Measurements from ENCODE around the gene PNMA6E.

Gene PNMA6E

DNA sequence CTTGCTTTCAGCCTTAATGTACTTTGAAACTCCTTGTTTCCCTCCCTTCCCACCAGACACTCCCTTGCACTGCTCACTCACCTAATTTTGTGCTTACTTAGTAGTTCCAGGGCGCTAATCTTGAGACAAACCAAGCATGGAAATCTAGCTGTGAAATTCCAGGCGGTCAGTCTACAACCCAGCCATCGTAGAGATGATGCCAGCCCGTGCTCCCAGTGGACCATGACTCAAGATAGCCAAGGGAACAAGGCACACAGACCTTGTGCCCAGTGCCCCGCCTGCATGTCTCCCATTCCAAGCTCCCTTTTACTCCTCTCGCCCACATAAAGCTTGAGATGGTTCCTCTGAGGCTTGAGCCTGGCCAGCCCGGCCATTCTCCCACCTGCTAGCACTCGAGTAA, 33.7 kb upstream of the PNMA6E start:
- H3K27ac ChIP-seq (ENCODE audit: low read length): no peak overlapping the region

DNA sequence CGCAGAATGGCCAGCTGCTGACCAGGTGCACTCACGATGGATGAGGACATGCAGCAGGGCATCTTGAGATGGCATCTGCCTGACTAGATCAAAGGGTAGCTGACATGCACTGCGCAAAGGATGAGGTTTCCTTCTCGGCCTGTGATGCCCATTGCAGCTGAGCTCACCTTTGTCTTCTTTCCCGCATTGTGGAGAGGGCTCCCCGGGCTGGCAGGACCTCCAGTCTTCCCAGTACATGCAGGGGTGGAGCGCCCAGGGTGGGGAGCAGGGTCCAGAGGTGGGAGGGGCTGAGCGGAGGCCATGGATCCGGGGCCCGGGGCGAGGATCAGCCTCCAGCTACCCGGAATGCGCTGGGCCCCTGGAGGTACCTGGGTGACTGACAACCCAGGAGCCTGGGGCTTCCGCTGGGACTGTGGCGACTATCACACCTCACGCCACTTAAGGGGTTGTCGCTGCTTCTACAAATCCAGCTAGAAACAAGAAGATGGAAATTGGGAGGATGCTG, 32.7 kb upstream of the PNMA6E start:
- Histone ChIP-seq H3K9ac (ENCODE audit: low read length in 2 of 2) (no peak overlapping the region), H3K27ac (ENCODE audit: low read length) (no peak overlapping the region), H3K4me3 (ENCODE audit: low read length in 2 of 2) (no peak overlapping the region), H3K36me3 (ENCODE audit: control insufficient read depth in 2 of 2, insufficient read depth in 2 of 2, low read length in 2 of 2) (no peaks in the 10 kb centered on the region), H3K9me3 (ENCODE audit: control insufficient read depth in 2 of 2, low read length in 2 of 2) (peaks cover 0 to 12% of the 10 kb centered on the region in 2 donors), H3K27me3 (ENCODE audit: control insufficient read depth in 1 of 2, insufficient read depth in 2 of 2, low read length in 2 of 2) (peaks cover 0 to 14% of the 10 kb centered on the region in 2 donors), H3K4me1 (ENCODE audit: control insufficient read depth, insufficient read depth, low read length) (no peaks in the 10 kb centered on the region)

More for the DNA sequence above, 33.7 kb upstream of the PNMA6E start:
- Histone ChIP-seq H3K4me1 (ENCODE audit: control insufficient read depth, insufficient read depth, low read length) (no peaks in the 10 kb centered on the region), H3K9me3 (ENCODE audit: control insufficient read depth in 2 of 2, low read length in 2 of 2) (peaks cover 0 to 16% of the 10 kb centered on the region in 2 donors), H3K36me3 (ENCODE audit: control insufficient read depth in 2 of 2, insufficient read depth in 2 of 2, low read length in 2 of 2) (no peaks in the 10 kb centered on the region), H3K27me3 (ENCODE audit: control insufficient read depth in 1 of 2, insufficient read depth in 2 of 2, low read length in 2 of 2) (peaks cover 0 to 15% of the 10 kb centered on the region in 2 donors), H3K9ac (ENCODE audit: low read length in 2 of 2) (no peak overlapping the region), H3K4me3 (ENCODE audit: low read length in 2 of 2) (no peak overlapping the region)

DNA sequence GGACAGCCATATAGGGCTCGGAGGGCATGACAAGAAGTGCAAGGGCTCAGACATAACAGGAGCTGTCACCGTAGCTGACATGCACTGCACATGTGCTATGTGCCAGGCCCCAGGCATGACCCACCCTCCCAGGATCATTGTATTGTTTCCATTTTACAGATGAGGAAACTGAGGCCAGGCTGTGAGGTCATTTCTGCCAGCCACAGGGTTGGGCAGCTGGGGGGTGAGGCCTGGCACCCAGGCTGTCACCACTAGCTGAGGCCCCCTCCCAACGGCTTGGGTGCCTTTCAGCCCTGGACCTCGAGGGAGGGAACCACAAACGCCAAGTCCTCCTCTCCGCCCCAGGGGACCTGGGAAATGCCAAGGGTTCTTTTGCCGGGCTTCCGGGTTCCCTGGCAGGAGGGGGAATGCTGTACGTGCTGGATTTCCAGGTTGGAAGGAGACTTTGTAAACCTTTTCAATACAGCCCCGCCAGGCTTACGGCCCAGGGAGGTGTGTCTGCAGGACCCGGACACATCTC, 32.1 kb upstream of the PNMA6E start:
- no peaks in the 10 kb centered on the region for H3K36me3 ChIP-seq (ENCODE audit: control insufficient read depth in 2 of 2, insufficient read depth in 2 of 2, low read length in 2 of 2)
- H3K27me3 ChIP-seq (ENCODE audit: control insufficient read depth in 1 of 2, insufficient read depth in 2 of 2, low read length in 2 of 2): peaks cover 0 to 11% of the 10 kb centered on the region in 2 donors
- no peak overlapping the region for H3K27ac ChIP-seq (ENCODE audit: low read length)
- no peaks in the 10 kb centered on the region for H3K4me1 ChIP-seq (ENCODE audit: control insufficient read depth, insufficient read depth, low read length)
- H3K9ac ChIP-seq (ENCODE audit: low read length in 2 of 2): no peak overlapping the region
- peaks cover 0 to 12% of the 10 kb centered on the region in 2 donors for H3K9me3 ChIP-seq (ENCODE audit: control insufficient read depth in 2 of 2, low read length in 2 of 2)
- no peak overlapping the region for H3K4me3 ChIP-seq (ENCODE audit: low read length in 2 of 2)

DNA sequence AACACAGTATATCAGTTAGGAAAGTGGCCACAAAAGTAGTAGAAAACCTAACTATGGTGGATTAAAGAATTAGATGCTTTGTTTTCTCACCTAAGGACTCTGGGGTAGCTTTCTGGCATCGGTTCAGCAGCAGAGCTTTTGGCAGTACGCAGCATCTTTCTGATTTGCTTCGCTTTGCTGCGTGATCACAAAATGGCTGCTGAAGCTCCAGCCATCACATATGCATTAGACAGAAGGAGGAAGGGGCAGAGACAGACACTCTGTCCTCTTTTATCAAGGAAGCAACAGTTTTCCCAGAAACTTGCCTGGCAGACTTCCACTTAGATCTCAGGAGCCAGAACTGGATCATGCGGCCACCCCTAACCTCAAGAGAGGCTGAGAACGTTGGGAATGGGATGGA, 29.6 kb upstream of the PNMA6E start:
- no peaks in the 10 kb centered on the region for H3K4me1 ChIP-seq (ENCODE audit: control insufficient read depth, insufficient read depth, low read length)
- H3K27me3 ChIP-seq (ENCODE audit: control insufficient read depth in 1 of 2, insufficient read depth in 2 of 2, low read length in 2 of 2): peaks cover 0 to 10% of the 10 kb centered on the region in 2 donors
- no peaks in the 10 kb centered on the region for H3K36me3 ChIP-seq (ENCODE audit: control insufficient read depth in 2 of 2, insufficient read depth in 2 of 2, low read length in 2 of 2)
- no peak overlapping the region for H3K9ac ChIP-seq (ENCODE audit: low read length in 2 of 2)
- H3K4me3 ChIP-seq (ENCODE audit: low read length in 2 of 2): no peak overlapping the region
- no peak overlapping the region for H3K27ac ChIP-seq (ENCODE audit: low read length)
- peaks cover 0 to 11% of the 10 kb centered on the region in 2 donors for H3K9me3 ChIP-seq (ENCODE audit: control insufficient read depth in 2 of 2, low read length in 2 of 2)

DNA sequence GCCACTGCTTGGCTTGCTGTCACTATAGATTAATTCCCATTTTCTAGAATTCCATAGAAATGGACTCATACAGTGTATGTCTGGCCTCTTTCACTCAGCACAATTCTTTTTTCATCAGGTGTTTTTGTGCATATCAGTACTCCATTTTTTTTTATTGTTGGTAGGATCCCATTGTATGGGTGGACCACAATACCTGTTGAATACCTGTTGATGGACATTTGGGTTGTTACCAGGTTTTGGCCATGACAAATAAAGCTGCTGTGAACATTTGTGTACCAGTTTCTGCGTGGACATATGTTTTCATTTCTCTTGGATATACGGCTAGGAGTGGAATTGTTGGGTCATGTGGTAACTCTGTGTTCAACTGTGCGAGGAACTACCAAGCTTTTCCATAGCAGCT, 25.1 kb upstream of the PNMA6E start:
- Histone ChIP-seq H3K27me3 (ENCODE audit: control insufficient read depth in 1 of 2, insufficient read depth in 2 of 2, low read length in 2 of 2) (peaks cover 0 to 15% of the 10 kb centered on the region in 2 donors), H3K9ac (ENCODE audit: low read length in 2 of 2) (no peak overlapping the region), H3K9me3 (ENCODE audit: control insufficient read depth in 2 of 2, low read length in 2 of 2) (peaks cover 0 to 8% of the 10 kb centered on the region in 2 donors), H3K36me3 (ENCODE audit: control insufficient read depth in 2 of 2, insufficient read depth in 2 of 2, low read length in 2 of 2) (no peaks in the 10 kb centered on the region), H3K4me3 (ENCODE audit: low read length in 2 of 2) (no peak overlapping the region), H3K27ac (ENCODE audit: low read length) (no peak overlapping the region), H3K4me1 (ENCODE audit: control insufficient read depth, insufficient read depth, low read length) (no peaks in the 10 kb centered on the region)

DNA sequence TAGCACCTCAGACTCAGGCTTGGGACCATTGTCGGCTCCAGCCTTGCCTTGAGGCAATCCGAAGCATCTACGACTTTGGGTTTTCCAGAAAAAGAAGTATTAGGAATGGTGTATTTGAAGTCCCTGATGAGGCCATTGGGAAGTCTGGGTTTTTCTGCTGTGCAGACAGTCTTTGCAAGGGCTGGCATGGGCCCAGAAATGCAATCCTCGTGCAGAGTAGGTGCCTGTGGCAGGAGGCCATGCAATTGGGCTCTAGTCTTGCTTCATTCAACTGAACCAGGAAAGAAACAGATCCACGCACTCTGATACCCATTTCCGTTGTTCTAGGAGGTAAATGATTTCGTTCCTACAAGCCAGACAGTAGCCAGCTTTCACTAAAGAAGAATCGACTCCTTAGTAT, 22.5 kb upstream of the PNMA6E start:
- Histone ChIP-seq H3K4me1 (ENCODE audit: control insufficient read depth, insufficient read depth, low read length) (no peaks in the 10 kb centered on the region), H3K27ac (ENCODE audit: low read length) (no peak overlapping the region), H3K4me3 (ENCODE audit: low read length in 2 of 2) (no peak overlapping the region), H3K36me3 (ENCODE audit: control insufficient read depth in 2 of 2, insufficient read depth in 2 of 2, low read length in 2 of 2) (no peaks in the 10 kb centered on the region), H3K27me3 (ENCODE audit: control insufficient read depth in 1 of 2, insufficient read depth in 2 of 2, low read length in 2 of 2) (peaks cover 0 to 15% of the 10 kb centered on the region in 2 donors), H3K9me3 (ENCODE audit: control insufficient read depth in 2 of 2, low read length in 2 of 2) (no peaks in the 10 kb centered on the region), H3K9ac (ENCODE audit: low read length in 2 of 2) (no peak overlapping the region)

DNA sequence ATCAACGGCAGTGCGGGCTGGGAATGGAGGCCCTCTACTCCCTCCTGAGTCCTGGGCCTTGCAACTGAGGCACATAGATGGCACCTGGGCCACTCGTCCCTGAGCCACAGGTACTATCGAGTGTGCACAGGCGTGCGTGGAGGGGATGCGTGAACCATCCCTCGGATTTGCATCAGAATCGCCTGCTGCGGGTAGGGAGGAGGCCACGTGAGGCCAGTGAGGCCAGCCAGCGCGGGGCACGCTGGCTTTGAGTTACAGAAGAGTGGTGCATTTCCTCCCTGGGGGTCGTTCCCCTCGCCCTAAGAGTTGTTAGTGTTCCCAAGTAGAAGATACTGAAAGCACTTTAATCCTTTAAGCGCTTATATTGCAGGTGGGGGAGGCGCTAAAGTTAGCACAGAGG, 20.7 kb upstream of the PNMA6E start:
- Histone ChIP-seq H3K36me3 (ENCODE audit: control insufficient read depth in 2 of 2, insufficient read depth in 2 of 2, low read length in 2 of 2) (no peaks in the 10 kb centered on the region), H3K4me1 (ENCODE audit: control insufficient read depth, insufficient read depth, low read length) (no peaks in the 10 kb centered on the region), H3K27me3 (ENCODE audit: control insufficient read depth in 1 of 2, insufficient read depth in 2 of 2, low read length in 2 of 2) (peaks cover 0 to 14% of the 10 kb centered on the region in 2 donors), H3K4me3 (ENCODE audit: low read length in 2 of 2) (no peak overlapping the region), H3K9me3 (ENCODE audit: control insufficient read depth in 2 of 2, low read length in 2 of 2) (no peaks in the 10 kb centered on the region), H3K27ac (ENCODE audit: low read length) (no peak overlapping the region), H3K9ac (ENCODE audit: low read length in 2 of 2) (no peak overlapping the region)

DNA sequence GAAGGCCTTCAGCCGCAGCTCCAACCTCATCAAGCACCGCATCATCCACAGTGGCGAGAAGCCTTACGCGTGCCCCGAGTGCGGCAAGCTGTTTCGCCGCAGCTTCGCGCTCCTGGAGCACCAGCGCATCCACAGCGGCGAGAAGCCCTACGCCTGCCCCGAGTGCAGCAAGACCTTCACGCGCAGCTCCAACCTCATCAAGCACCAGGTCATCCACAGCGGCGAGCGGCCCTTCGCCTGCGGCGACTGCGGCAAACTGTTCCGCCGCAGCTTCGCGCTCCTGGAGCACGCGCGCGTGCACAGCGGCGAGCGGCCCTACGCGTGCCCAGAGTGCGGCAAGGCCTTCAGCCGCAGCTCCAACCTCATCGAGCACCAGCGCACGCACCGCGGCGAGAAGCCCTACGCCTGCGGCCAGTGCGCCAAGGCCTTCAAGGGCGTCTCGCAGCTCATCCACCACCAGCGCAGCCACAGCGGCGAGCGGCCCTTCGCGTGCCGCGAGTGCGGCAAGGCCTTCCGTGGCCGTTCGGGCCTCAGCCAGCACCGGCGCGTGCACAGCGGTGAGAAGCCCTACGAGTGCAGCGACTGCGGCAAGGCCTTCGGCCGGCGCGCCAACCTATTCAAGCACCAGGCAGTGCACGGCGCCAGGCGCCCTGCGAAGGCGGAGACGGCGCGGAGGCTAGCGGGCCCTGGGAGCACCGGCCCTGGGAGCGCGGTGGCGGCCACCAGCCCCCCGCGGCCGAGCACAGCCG, 19.9 kb upstream of the PNMA6E start:
- Histone ChIP-seq H3K27me3 (ENCODE audit: control insufficient read depth in 1 of 2, insufficient read depth in 2 of 2, low read length in 2 of 2) (peaks cover 0 to 16% of the 10 kb centered on the region in 2 donors), H3K27ac (ENCODE audit: low read length) (no peak overlapping the region), H3K36me3 (ENCODE audit: control insufficient read depth in 2 of 2, insufficient read depth in 2 of 2, low read length in 2 of 2) (no peaks in the 10 kb centered on the region), H3K4me3 (ENCODE audit: low read length in 2 of 2) (no peak overlapping the region), H3K9me3 (ENCODE audit: control insufficient read depth in 2 of 2, low read length in 2 of 2) (no peaks in the 10 kb centered on the region), H3K9ac (ENCODE audit: low read length in 2 of 2) (no peak overlapping the region), H3K4me1 (ENCODE audit: control insufficient read depth, insufficient read depth, low read length) (no peaks in the 10 kb centered on the region)

DNA sequence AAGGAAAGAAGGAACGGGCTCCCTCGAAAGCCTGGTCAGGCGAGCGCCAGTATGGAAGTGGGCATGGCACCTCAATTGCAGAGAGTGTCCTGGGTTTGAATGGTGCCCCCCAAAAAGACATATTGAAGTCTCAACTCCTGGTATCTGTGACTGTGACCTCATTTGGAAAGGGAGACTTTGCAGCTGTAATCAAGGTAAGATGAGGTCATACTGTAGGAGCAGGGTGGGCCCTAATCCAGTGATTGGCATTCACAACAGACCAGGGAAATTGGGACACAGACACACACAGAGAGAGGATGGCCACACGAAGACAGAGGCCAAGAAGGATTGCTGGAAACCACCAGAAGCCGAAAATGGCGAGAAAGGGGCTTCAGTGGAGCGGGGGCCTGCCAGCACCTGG, 16.5 kb upstream of the PNMA6E start:
- Histone ChIP-seq H3K36me3 (ENCODE audit: control insufficient read depth in 2 of 2, insufficient read depth in 2 of 2, low read length in 2 of 2) (no peaks in the 10 kb centered on the region), H3K27ac (ENCODE audit: low read length) (no peak overlapping the region), H3K9me3 (ENCODE audit: control insufficient read depth in 2 of 2, low read length in 2 of 2) (no peaks in the 10 kb centered on the region), H3K4me3 (ENCODE audit: low read length in 2 of 2) (no peak overlapping the region), H3K4me1 (ENCODE audit: control insufficient read depth, insufficient read depth, low read length) (peaks cover 4% of the 10 kb centered on the region), H3K9ac (ENCODE audit: low read length in 2 of 2) (no peak overlapping the region), H3K27me3 (ENCODE audit: control insufficient read depth in 1 of 2, insufficient read depth in 2 of 2, low read length in 2 of 2) (peaks cover 0 to 12% of the 10 kb centered on the region in 2 donors)

DNA sequence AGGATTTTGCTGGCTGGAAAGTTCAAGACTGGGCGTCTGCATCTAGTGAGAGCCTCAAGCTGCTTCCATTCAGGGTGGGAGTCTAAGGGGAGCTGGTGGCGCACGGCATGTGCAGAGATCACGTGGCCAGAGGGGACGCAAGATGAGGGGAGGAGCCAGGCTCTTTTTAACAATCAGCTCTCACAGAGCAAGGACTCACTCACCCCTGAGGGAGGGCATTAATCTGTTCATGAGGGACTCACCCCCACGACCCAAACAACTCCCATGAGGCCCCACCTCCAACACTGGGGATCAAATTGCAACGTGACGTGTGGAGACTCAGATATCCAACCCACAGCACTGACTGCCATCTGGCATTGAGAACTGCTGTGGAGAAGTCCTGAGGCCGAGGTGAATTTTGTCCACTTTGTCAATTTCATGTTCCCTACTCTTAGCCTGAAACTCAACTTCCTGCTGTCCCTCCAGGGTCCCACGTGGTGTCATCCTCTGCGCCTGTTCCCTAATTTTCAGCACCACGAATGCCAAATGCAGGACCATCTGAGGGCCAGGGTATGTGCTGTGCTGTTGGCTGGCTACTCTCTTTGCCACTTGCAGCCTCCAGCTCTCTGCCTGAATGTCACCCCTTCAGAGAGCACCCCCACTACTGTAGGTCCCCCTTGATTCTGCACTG, 15.8 kb upstream of the PNMA6E start:
- H3K27me3 ChIP-seq (ENCODE audit: control insufficient read depth in 1 of 2, insufficient read depth in 2 of 2, low read length in 2 of 2): peaks cover 0 to 12% of the 10 kb centered on the region in 2 donors
- H3K4me3 ChIP-seq (ENCODE audit: low read length in 2 of 2): no peak overlapping the region
- no peaks in the 10 kb centered on the region for H3K36me3 ChIP-seq (ENCODE audit: control insufficient read depth in 2 of 2, insufficient read depth in 2 of 2, low read length in 2 of 2)
- H3K4me1 ChIP-seq (ENCODE audit: control insufficient read depth, insufficient read depth, low read length): peaks cover 8% of the 10 kb centered on the region
- H3K9ac ChIP-seq (ENCODE audit: low read length in 2 of 2): no peak overlapping the region
- no peaks in the 10 kb centered on the region for H3K9me3 ChIP-seq (ENCODE audit: control insufficient read depth in 2 of 2, low read length in 2 of 2)
- no peak overlapping the region for H3K27ac ChIP-seq (ENCODE audit: low read length)
